Nucleus accumbens (tissue), 56 donors: Measurements from ENCODE around the gene ARFGEF2.

Experiments
- DNase-seq, 56 donors: peaks; one replicate each; lab custom pipeline; 2025; lab: John Stamatoyannopoulos, UW

Gene ARFGEF2

GRCh38 chr20:48898896-48899530 is 22.5 kb upstream of the ARFGEF2 start:
- no peak for DNase-seq

GRCh38 chr20:48899881-48900280 is 21.6 kb upstream of the ARFGEF2 start:
- DNase-seq, result no peak

GRCh38 chr20:48901326-48901725 is 20.2 kb upstream of the ARFGEF2 start:
- no peak for DNase-seq

- DNase-seq, result no peak
These were observed 17.8 kb upstream of the ARFGEF2 start for GRCh38 chr20:48903705-48904104.

- DNase-seq, result peak in 35 of 56 donors; percentile 1 to 76 (median 25)
These were observed 16.8 kb upstream of the ARFGEF2 start for GRCh38 chr20:48904566-48905296.

GRCh38 chr20:48905297-48905647 is 16.2 kb upstream of the ARFGEF2 start:
- no peak for DNase-seq

GRCh38 chr20:48906221-48906877 is 15.2 kb upstream of the ARFGEF2 start:
- no peak for DNase-seq

- DNase-seq, result no peak
These were observed 12.7 kb upstream of the ARFGEF2 start for GRCh38 chr20:48908656-48909319.

- DNase-seq, result no peak
These were observed 11.6 kb upstream of the ARFGEF2 start for GRCh38 chr20:48909910-48910309.

- no peak for DNase-seq
These were observed 11.1 kb upstream of the ARFGEF2 start for GRCh38 chr20:48910347-48910781.

GRCh38 chr20:48912065-48912464 is 9.4 kb upstream of the ARFGEF2 start:
- DNase-seq, result no peak

GRCh38 chr20:48916699-48917098 is 4.8 kb upstream of the ARFGEF2 start:
- no peak for DNase-seq

- DNase-seq, result no peak
These were observed 2.1 kb upstream of the ARFGEF2 start for GRCh38 chr20:48919336-48919881.

- DNase-seq, result no peak
These were observed 1.5 kb upstream of the ARFGEF2 start for GRCh38 chr20:48919882-48920526.

GRCh38 chr20:48920527-48921167 is 864 bp upstream of the ARFGEF2 start:
- DNase-seq, result no peak

- peak in 7 of 56 donors; percentile 36 to 79 (median 48) for DNase-seq
These were observed 641 bp downstream of the ARFGEF2 start for GRCh38 chr20:48921883-48922820.

- no peak for DNase-seq
These were observed 1.7 kb downstream of the ARFGEF2 start for GRCh38 chr20:48923149-48923718.

GRCh38 chr20:48924756-48925109 is 3.2 kb downstream of the ARFGEF2 start:
- no peak for DNase-seq
